Activated naive CD8-positive, alpha-beta T cell (primary cell): Measurements from ENCODE around the gene NFIB.

ENCODE experiments used
- H3K27ac Mint-ChIP-seq: one replicate; pipeline ENCODE4 v1.8.0; 2021; ENCODE audit warnings: mixed read lengths
- H3K27me3 Mint-ChIP-seq: one replicate; pipeline ENCODE4 v1.8.0; 2021; ENCODE audit warnings: mixed read lengths
- H3K36me3 Mint-ChIP-seq: one replicate; pipeline ENCODE4 v1.8.0; 2021; ENCODE audit warnings: mixed read lengths
- H3K4me1 Mint-ChIP-seq: one replicate; pipeline ENCODE4 v1.8.0; 2021; ENCODE audit warnings: low read depth, mixed read lengths
- H3K4me3 Mint-ChIP-seq: one replicate; pipeline ENCODE4 v1.8.0; 2021; ENCODE audit warnings: mild to moderate bottlenecking, mixed read lengths
- H3K9me3 Mint-ChIP-seq: one replicate; pipeline ENCODE4 v1.8.0; 2021; ENCODE audit warnings: low read depth, mixed read lengths

NFIB gene

DNA sequence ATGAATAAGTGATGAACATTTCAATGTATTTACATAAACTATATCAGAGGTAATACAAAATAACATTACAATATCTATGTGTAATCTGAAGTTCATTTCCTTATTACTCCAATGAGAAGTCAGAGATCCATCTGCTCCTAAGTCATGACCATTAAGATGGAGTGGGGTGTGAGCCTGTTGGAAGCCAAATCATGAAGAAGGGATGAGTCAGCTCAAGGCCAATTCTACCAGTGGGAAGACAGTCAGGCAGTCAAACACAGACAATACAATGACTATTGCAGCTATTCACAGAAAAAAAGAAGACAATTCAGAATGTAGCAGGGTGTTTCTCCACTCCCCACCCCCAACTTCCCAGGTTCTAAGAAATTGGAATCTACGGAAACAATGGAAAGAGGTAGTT, 155.0 kb downstream of the NFIB start:
- Mint-ChIP-seq H3K27me3 (peaks cover 5% of the 10 kb centered on the region), H3K4me1 (peaks cover 4% of the 10 kb centered on the region), H3K36me3 (peaks cover 2% of the 10 kb centered on the region), H3K9me3 (peaks cover 6% of the 10 kb centered on the region), H3K27ac (no peak overlapping the region), H3K4me3 (no peak overlapping the region)

DNA sequence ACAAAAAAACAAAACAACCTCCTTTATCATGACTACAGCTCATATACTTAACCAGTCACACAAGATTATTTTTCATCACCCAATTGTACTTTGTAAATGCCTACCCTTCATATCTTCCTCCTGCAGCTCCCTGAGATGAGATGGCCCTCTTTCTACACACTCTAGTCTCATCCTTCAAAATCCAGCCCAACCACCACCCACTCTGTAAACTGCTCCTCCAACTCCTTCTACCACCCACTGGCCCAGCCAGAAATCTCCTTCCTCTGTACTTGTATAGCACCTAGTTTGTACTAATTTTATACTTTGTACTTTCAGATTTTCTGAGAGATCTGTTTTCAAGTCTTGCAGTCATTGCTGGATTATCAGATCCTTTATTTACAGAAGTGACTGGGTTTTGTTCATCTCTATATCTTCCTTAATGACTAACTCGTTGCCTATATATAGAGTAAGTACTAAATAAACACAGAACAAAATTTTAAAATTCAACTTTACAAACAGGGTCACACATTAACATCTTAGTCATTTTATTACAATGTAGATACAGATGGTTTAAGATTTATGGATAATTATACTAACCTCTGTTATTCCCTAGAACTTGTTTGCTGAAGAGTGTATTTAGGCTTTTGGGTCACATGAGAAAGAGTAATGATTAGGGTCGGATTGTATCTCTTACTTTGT, 155.7 kb downstream of the NFIB start:
- Mint-ChIP-seq H3K27ac (no peak overlapping the region), H3K4me1 (peaks cover 4% of the 10 kb centered on the region), H3K36me3 (peaks cover 2% of the 10 kb centered on the region), H3K27me3 (peaks cover 5% of the 10 kb centered on the region), H3K9me3 (peaks cover 6% of the 10 kb centered on the region), H3K4me3 (no peak overlapping the region)

DNA sequence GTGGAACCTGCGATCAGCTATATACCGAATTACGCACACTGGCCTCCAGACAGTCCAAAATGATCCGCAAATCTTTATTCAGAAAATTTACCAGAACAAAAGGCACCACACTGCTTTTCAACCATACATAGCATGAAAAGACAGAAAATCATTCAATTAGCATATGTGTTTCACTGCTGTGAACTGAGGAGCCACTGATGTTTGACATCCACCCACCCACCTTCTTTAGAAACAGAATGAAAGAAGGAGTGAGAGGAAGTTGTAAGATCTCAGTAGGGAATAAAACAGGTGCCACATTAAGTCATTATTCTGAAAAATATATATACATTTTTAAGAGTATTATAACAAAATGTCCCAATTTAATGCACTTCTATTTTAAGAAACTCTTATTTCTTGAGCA, 156.8 kb downstream of the NFIB start:
- H3K4me1 Mint-ChIP-seq: peaks cover 4% of the 10 kb centered on the region
- peaks cover 6% of the 10 kb centered on the region for H3K9me3 Mint-ChIP-seq

DNA sequence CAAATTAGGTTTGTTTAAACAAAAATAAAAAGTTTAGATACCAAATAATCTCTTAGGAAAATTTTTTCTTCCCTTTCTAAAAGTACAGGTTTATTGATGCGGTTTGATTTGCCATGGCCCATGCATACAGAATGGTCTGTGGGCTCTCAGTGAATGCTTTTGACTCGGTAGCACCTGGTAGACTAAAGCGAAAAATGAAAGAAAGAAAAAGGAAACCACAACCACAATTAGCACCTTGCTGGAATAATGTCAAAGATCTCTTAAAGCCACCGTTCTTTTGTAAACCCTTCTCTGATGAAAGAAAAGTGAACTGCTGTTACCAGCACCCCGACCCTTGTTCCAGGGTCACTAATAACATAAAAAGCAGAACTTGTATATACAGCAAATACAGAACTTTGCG, 157.9 kb downstream of the NFIB start:
- Mint-ChIP-seq H3K27ac (no peak overlapping the region), H3K36me3 (peaks cover 2% of the 10 kb centered on the region), H3K4me3 (no peak overlapping the region), H3K27me3 (peaks cover 7% of the 10 kb centered on the region), H3K9me3 (peaks cover 6% of the 10 kb centered on the region), H3K4me1 (peaks cover 4% of the 10 kb centered on the region)

More for the DNA sequence above, 156.8 kb downstream of the NFIB start:
- peaks cover 7% of the 10 kb centered on the region for H3K27me3 Mint-ChIP-seq
- H3K36me3 Mint-ChIP-seq: peaks cover 2% of the 10 kb centered on the region
- no peak overlapping the region for H3K27ac Mint-ChIP-seq
- no peak overlapping the region for H3K4me3 Mint-ChIP-seq

DNA sequence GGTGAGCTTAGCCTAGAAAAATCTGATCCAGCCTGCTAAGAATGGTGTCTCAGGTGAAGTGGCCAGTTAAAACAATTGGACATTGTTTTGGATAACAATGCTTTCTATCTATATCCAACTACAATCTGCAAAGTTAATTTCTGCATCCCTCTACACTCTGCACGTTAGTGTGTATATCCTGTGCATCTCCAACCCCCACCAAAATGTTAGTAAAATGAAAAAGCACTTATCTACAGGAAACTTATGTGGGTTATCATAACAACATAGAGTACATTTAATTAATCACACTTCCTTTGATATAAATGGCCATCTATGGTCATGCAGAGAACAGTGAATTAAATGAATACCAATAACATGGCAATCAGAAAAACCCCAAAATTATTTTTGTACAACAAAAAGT, 158.7 kb downstream of the NFIB start:
- Mint-ChIP-seq H3K4me3 (no peak overlapping the region), H3K27ac (no peak overlapping the region), H3K9me3 (peaks cover 6% of the 10 kb centered on the region), H3K36me3 (peaks cover 2% of the 10 kb centered on the region), H3K27me3 (peaks cover 7% of the 10 kb centered on the region), H3K4me1 (peaks cover 4% of the 10 kb centered on the region)

DNA sequence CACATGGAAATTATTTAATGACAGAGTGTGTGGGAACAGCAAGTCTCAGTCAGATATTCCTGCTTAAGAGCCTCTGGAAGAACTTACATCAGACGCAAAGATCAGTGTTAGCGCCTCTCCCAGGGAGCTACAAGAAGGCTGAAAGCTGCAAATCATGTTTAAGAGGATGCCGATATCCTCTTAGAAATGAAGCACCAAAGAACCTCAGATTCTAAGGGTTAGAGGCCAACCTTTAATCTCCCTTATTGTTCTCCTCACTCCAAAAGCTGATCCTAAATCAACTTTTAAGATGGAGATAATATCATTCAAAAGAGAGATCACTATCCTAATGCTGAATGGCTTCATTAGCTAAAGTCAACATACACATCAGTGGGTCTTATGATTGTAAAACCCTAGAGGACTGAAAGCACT, 160.6 kb downstream of the NFIB start:
- H3K4me3 Mint-ChIP-seq: no peak overlapping the region
- H3K27ac Mint-ChIP-seq: no peak overlapping the region
- peaks cover 6% of the 10 kb centered on the region for H3K9me3 Mint-ChIP-seq
- H3K27me3 Mint-ChIP-seq: peaks cover 5% of the 10 kb centered on the region
- peaks cover 4% of the 10 kb centered on the region for H3K4me1 Mint-ChIP-seq
- peaks cover 2% of the 10 kb centered on the region for H3K36me3 Mint-ChIP-seq

DNA sequence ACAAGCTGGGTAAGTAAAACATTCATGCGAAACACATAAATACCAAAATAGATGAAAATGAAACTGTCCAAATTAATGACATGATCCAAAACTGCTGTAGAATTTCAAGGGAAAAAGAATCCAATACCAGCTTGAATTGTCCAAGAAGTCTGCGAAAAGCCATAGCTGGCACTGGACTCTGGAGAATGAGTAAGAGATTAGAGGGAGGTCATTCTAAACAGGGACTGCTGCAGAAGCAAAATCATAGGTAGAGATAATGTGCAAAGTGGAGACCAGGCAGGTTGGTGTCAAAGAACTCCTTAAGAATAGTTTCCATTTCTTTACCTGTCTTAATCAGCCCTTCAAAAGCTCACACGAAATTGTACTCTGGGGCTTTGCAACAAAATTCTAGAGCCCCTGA, 162.5 kb downstream of the NFIB start:
- H3K27me3 Mint-ChIP-seq: peaks cover 2% of the 10 kb centered on the region

DNA sequence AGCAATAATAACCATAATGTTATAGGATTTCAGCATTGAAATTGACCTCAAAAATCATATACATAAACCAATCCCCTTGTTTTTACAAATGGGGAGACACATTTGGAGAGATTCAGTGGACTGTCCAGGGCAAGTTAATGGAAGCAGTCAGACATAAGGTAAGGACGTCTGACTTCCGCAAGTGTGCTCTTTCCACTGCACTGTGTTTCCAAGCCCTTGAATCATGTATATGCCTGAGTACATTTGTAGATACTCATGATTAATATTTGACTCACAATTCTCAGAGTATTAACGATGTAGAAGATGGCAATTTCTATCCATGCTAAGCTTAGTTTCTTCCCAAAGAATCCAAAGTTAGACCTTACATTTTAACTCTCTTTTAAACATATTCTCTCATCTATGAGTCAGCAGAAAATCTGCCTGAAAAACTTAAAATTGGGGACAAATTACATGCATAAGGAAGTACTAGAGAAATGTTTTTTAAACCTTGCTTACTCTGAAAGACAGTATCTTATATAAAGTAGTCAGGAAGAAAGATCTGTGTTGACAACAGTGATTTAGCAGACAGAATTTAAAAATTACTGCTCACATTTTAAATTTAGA, 165.3 kb downstream of the NFIB start:
- H3K27me3 Mint-ChIP-seq: peaks cover 2% of the 10 kb centered on the region
- no peaks in the 10 kb centered on the region for H3K4me1 Mint-ChIP-seq
- no peak overlapping the region for H3K4me3 Mint-ChIP-seq
- no peaks in the 10 kb centered on the region for H3K9me3 Mint-ChIP-seq
- no peak overlapping the region for H3K27ac Mint-ChIP-seq
- H3K36me3 Mint-ChIP-seq: no peaks in the 10 kb centered on the region

More for the DNA sequence above, 162.5 kb downstream of the NFIB start:
- H3K36me3 Mint-ChIP-seq: no peaks in the 10 kb centered on the region
- H3K9me3 Mint-ChIP-seq: peaks cover 6% of the 10 kb centered on the region
- H3K4me1 Mint-ChIP-seq: peaks cover 4% of the 10 kb centered on the region
- no peak overlapping the region for H3K27ac Mint-ChIP-seq
- no peak overlapping the region for H3K4me3 Mint-ChIP-seq

DNA sequence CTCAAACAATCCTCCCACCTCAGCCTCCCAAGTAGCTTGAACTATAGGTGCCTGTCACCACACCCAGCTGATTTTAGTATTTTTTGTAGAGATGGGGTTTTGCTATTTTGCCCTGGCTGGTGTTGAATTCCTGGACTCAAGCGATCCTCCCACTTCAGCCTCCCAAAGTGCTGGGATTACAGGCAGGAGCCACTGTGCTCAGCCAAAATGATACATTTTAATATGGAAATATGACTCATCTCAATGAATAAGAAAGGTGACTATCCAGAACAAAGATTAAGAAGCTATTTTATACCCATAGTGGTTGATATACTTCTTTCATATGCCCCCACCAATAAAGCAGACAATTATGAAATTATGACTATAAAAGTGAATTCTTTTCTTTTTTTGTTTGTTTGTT, 166.2 kb downstream of the NFIB start:
- Mint-ChIP-seq H3K36me3 (no peaks in the 10 kb centered on the region), H3K9me3 (no peaks in the 10 kb centered on the region), H3K27me3 (peaks cover 2% of the 10 kb centered on the region), H3K4me3 (no peak overlapping the region), H3K27ac (no peak overlapping the region), H3K4me1 (no peaks in the 10 kb centered on the region)

DNA sequence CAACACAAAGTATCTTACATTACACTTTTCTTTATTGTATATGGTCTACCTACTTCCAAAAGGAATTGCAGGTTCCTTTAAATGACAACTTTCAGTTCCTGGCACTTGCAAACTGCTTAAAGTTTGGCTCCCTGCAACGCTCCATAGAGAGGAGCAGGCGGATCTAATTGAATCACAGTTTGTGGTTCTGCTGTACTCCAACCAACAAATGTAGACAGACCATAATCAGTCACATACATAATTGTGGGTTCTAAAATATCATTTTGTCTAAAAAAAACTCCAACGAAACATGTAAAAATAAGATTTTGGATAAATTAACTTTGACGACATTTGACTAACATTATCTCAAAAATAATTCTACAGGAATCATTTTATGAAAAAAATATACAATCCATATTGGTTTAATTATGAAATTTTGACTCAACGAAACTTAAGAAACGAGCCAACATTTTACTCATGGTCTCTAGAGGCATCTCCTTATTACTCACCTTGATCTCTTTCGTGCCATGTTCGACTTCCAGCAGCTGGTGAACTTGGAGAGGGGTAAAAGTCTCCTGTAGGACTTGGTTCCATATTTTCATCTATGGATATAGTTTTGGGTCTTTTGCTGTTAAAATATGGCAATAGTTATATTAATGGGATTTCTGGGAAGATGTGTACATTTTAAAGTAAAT, 167.6 kb downstream of the NFIB start:
- Mint-ChIP-seq H3K27me3 (no peaks in the 10 kb centered on the region), H3K4me1 (no peaks in the 10 kb centered on the region), H3K27ac (no peak overlapping the region), H3K4me3 (no peak overlapping the region), H3K9me3 (no peaks in the 10 kb centered on the region), H3K36me3 (no peaks in the 10 kb centered on the region)

DNA sequence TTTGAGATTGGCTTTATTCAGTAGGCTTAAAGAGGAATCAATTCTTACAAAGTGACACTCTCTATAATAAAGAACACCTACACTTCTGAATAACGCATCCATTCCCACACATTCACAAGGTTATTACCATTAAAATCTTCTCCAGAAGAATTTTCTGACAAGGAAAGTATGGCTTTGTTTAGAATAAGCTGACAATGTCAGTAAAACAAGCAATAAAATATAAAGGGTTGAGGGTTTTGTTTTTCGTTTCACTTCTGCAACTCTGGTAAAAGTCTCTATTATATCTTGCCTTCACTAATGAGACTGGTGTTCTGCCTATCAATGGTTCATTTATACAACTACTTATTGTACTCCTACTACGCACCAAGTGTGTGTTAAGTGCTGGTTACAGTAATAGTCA, 169.7 kb downstream of the NFIB start:
- Mint-ChIP-seq H3K9me3 (no peaks in the 10 kb centered on the region), H3K4me1 (no peaks in the 10 kb centered on the region)

DNA sequence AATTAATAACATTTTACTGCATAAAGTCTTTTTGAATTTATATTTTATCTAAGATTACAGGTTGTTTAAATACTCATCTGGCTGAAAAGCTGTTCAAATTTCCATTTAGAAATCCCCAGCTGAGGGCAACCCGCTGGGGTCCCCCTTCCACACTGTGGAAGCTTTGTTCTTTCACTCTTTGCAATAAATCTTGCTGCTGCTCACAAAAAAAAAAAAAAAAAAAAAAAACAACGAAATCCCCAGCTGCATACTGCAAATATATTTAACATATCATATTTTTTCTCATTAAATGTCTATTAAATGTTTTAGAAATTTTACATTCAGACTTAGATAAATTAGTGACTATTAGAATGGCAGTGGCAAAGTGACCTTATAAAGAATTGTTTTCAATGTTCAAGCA, 172.2 kb downstream of the NFIB start:
- Mint-ChIP-seq H3K4me1 (no peaks in the 10 kb centered on the region), H3K36me3 (no peaks in the 10 kb centered on the region), H3K9me3 (no peaks in the 10 kb centered on the region), H3K27me3 (no peaks in the 10 kb centered on the region), H3K27ac (no peak overlapping the region), H3K4me3 (no peak overlapping the region)

More for the DNA sequence above, 169.7 kb downstream of the NFIB start:
- Mint-ChIP-seq H3K27me3 (no peaks in the 10 kb centered on the region), H3K27ac (no peak overlapping the region), H3K4me3 (no peak overlapping the region), H3K36me3 (no peaks in the 10 kb centered on the region)

DNA sequence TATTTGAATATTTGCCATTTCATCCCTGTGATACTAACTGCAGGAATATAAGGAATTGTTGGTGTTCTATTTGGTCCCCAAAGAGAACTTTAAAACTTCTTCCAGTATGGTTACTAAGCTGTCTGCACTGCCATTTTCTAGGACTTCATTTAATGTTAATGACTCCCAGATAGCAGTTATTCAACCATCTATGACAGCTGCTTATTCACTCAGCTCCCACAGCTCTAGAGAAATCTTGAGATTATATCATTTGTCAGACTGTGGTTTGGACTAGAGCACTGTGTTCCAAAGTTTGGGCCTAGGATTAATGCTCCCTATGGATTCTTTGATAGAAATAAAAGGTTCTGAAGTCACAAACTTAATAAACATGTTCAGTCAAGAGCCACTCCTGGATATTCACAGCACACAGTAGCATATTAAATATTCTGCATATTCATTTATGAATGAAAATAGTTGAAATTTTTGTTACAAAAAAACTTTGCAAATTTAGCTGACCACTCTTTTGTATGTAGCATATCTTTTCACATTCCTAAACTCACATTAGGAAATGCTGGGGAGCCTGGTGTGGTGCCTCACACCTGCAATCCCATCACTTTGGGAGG, 173.7 kb downstream of the NFIB start:
- Mint-ChIP-seq H3K4me1 (no peaks in the 10 kb centered on the region), H3K4me3 (no peak overlapping the region), H3K27me3 (no peaks in the 10 kb centered on the region), H3K36me3 (no peaks in the 10 kb centered on the region), H3K9me3 (no peaks in the 10 kb centered on the region), H3K27ac (no peak overlapping the region)

DNA sequence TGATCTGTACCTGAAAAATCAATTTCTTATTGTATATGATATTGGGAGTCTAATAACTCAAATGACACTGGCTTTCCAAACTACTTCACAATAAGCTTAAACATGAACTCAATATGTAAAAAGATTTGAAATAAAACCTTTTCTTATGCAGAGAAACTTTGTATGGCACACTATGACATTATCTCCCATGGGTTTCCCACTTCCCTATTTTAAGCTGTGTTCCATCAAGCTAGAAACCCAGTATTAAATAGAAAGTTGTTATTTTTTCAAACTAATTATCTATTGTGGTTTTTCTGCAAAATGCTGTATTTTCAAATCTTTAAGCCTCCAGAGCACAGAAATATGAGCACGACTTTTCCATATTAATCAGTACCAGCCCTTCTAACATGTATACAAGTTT, 174.7 kb downstream of the NFIB start:
- H3K4me3 Mint-ChIP-seq: no peak overlapping the region
- H3K36me3 Mint-ChIP-seq: no peaks in the 10 kb centered on the region
- no peaks in the 10 kb centered on the region for H3K9me3 Mint-ChIP-seq
- no peaks in the 10 kb centered on the region for H3K27me3 Mint-ChIP-seq
- H3K27ac Mint-ChIP-seq: no peak overlapping the region
- no peaks in the 10 kb centered on the region for H3K4me1 Mint-ChIP-seq

DNA sequence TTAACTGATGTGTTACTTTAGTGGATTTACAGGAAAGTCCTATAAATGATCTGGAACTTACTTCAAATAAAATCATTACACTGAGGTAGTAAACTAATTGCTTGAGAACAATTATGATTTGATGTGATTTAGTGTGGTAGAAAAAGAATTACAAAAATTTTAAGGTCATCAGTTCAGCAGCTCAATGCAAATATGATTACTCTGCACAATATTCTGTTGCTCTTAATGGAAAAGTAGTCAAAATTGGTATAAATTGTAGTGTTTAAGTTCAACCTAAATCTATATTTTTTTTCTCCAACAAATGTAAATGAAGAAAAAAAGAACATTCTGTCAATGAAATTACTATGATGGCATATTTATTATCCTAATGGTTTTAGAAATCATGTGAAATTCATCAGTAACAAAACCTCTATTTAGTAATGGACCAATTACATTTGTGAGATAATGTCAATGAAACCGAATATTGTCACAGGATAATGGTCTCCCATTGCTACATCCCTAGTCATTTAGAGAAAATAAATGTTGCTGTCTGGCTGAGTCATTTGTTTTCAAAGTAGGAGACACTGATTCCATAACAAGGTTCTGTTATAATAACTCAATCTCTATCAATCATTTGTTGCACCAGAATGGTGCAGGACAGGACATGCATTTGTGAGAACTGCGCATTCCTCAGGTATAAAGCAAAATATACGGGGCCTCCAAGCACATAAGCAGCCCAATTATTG, 177.1 kb downstream of the NFIB start:
- Mint-ChIP-seq H3K4me3 (no peak overlapping the region), H3K27me3 (no peaks in the 10 kb centered on the region), H3K27ac (no peak overlapping the region), H3K9me3 (no peaks in the 10 kb centered on the region), H3K4me1 (no peaks in the 10 kb centered on the region), H3K36me3 (no peaks in the 10 kb centered on the region)
